Retina (tissue), 1 donor: ENCODE data around the gene HMOX2.

Experiments used
- DNase-seq: peaks from one replicate; pipeline ENCODE4 v3.0.0-alpha.2; 2016

HMOX2 gene

DNA sequence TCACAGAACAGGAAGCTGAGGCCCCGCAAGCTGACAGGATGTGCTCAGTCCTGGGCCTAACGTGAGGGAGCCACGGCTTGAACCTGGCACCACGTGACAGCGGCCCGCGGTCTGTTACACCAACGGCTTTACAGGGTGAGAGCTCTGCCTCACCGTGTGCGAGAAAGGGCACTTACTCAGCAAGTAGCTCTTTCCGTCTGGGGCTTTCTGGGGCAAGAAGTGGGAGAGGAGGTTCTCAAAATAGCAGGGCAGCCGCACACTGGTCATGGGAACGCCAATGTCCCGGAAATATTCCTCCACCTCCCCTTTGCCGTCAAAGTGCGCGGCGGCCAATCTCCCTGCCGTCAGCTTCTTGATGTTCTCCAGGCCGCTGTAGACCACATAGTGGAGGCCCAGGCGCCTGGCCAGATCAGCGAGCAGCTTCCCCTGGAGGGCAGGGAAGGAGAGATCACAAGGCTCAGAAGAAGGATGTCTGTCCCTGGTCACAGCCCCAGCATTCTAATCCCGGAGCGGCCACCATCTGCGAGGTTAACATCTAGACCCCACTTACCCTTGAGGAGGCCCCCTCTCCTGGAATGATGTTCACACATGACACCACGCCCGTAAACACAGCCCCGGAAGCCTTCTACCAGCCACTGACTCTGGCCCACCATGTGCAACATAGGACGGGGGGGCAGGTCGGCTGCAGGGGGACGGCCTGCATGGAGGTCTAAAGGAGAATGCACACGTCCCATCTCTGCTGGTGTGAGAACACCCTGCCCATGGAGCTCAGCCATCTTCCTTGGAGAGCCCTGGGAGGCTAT lies 10.0 kb upstream of the HMOX2 start:
- no peak for DNase-seq

DNA sequence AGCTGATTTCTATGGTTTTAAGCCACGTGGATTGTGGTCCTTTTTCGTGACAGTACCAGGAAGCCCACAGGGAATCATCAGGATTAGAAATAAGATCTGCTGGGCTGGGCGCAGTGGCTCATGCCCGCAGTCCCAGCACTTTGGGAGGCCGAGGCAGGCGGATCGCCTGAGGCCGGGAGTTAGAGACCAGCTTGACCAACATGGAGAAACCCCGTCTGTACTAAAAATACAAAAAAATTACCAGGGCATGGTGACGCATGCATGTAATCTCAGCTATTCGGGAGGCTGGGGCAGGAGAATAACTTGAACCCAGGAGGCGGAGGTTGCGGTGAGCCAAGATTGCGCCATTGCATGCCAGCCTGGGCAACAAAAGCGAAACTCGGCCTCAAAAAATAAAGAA lies 8.3 kb upstream of the HMOX2 start:
- DNase-seq: no peak

DNA sequence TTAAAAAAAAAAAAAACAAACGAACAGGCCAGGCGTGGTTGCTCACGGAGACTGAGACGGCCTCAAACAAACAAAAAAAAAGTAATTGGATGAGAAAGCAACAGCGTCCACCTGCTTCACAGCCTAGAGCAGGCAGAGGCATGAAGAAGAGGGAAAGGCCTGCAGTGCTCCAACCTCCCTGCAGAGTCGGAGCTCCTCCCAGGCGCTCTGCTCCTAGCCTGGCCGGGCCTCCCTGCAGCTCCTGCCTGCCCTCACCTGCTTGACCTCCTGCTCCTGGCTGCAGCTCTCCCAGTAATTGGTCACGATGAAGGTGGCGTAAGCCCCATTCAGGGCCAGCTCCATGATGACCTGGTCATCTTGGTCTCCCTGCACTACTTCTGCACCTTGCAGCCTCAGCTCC lies 7.2 kb upstream of the HMOX2 start:
- no peak for DNase-seq

DNA sequence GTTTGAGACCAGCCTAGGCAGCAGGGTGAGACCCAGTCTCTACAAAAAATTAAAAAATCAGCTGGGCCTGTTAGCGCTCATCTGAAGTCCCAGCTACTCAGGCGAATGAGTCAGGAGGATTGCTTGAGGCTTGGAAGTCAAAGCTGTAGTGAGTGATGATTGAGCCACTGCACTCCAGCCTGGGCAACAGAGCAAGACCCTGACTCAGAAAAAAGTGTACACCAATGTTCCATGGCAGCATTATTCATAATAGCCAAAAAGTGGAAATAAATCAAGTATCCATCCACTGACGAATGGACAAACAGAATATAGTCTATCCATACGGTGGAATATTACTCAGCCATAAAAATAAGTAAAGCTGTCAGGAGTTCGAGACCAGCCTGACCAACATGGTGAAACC lies 4.3 kb upstream of the HMOX2 start:
- DNase-seq: no peak

DNA sequence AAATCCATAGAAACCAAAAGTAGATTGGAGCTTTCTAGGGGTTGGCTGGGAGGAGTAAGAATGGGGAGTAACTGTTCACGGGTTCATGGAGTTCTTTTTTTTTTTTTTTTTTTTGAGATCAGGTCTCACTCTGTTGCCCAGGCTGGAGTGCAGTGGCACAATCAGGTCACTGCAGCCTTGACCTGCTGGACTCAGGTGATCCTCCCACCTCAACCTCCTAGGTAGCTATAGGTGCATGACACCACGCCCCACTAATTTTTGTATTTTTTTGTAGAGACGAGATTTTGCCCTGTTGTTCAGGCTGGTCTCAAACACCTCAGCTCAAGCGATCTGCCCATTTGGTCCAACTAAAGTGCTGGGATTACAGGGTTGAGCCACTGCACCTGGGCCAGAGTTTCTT lies 3.3 kb upstream of the HMOX2 start:
- no peak for DNase-seq

DNA sequence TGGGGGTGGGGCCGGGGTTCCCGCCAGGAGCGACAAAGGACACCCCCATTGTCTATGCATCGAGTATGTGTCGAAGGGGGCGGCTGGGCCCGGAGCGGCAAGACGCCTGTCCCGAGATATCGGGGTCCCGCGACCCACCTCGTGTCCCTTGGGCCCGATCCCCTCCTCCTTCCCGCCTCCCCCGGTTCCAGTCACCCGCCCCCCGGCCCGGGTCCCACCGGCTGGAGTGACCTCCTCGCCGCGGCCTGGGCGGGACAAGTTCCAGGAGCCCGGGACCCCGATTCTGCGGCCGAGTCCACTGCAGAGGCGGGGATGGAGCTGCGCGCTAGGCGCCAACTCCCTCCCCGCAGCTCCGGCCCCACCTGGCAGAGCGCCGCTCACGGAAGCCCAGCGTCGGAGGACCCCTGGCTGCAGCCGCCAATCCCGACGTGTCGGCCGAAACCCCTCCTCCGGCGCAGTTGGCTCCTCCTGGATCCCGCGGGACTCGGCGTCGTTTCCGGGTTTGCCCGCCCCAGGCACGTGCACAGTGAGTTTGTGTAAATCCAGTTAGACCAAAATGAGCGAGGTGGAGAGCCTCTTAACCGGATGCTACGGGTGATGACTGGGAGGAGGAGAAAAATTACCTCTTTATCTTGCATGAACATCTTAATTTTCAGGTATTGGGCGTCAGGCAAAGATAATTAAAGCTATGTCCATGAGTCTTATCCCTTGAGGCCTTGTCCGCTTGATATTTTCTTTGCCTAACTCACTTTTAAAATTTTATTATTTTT lies 1.8 kb upstream of the HMOX2 start, which contains the start of gene NMRAL1:
NMRAL1 (minus strand) TSS at position 434 of the 770 bp plus-strand sequence. CDS start 493 bp downstream, outside the sequence.
- DNase-seq: peak; percentile 92

DNA sequence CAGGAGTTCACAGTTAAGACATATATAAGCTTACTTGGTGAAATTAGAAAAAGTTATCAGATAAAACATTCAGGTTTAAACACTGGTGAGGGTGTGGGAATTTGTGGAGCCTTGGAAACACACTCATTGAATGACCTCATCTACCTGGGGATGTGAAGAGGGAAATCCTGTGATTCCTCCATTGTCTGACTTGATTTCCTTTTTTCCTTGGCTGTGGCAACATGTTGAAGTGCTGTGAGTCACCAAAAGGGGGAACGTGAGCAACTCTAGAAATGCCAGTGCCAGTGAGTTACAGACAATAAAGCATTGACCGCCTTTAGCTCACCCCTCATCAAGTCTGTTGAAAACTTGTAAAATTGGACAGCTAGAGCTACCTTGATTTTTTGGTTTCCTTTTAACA lies 1.8 kb downstream of the HMOX2 start:
- no peak for DNase-seq

DNA sequence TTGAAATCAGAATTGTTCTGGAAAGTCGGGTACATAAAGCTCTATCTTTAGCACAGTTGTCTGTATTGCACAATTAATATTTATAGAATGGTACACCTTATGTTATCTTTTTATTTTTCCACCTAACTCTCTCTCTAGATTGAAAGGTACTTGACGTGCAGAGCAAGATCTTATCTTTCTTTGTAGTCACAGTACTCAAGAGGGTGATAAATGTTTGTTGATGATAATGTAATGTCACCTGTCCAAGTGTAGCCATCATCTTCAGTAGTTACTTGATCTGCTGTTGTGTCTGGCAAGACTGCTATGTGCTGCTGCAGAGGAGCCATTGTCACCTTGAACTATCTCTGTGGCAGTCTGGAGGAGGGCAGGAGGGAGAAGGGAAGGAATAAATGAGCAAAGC lies 5.3 kb downstream of the HMOX2 start:
- DNase-seq: no peak

DNA sequence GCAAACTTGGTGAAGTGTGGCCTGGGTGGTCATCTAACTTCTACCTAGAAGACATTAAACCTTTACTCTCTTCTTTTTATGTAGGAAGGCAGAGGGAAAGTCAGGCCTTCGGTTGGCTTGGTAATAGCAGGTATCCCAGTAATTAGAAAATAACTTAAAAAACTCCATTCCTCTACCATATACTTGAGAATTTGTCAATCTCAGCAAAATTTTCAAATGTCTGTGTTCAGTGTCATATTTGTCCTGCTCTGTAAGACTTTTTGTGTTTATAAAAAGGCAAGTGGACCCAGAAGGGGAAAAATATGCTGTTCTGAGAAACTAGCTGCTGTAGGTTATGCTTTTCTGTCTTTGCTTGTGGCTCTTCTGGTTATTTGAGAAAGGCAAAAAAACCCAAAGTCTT lies 5.8 kb downstream of the HMOX2 start:
- no peak for DNase-seq

DNA sequence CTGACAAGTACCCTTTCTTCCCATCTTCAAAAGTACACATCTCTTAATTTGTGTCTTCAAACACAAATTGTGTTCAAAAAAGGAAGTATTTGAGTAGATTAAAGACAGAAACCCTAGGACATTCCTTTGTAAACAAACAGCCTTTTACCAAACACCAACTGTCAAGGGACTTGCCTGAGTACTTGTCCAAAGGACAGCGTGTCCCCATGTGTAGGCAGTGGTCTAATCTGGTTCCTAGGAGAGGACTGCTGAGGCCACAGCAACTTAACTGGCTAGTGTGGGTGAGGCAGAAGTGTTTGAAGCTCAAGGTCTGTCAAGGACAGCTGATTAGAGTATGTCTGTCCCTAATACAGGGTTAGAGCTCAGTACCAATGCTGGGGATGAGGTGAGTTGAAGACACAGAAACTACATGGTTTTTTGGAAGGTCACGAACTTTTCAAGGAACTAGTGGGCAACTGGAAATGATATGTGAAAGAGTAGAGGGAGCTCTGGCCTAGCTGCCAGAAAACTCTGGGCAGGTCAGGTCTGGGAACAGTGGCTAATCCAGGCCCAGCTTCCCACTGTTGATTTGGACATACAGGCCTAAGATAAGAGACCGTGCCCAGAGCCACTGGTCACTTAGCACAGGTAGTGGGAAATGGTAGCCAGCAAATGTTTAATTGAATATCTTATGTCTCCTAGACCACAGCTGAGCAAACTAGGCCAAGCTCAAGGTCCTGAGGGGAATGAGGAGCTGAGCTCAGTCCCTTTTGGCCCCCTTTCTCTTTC lies 10.1 kb downstream of the HMOX2 start:
- no peak for DNase-seq

DNA sequence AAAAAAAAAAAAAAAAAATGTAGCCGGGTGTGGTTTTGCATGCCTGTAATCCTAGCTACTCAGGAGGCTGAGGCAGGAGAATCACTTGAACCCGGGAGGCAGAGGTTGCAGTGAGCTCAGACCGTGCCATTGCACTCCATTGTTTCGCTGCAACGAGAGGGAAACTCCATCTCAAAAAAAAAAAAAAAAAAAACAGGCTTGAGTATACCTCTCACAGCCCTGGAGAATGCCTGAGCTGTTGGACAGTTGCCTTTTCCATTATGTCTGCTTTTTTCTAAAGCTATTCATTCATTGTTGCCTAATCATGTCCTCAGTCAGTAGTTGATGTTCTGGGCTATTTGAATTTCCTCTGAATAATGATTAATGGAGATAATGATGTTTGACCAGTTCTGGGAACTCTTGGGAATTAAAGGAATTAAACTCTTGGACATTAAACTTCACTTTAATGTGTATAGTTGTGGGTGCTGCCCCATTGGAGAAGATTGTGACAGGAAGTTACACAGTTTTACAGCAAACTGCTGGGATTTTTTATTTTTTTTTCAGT lies 11.8 kb downstream of the HMOX2 start:
- no peak for DNase-seq

DNA sequence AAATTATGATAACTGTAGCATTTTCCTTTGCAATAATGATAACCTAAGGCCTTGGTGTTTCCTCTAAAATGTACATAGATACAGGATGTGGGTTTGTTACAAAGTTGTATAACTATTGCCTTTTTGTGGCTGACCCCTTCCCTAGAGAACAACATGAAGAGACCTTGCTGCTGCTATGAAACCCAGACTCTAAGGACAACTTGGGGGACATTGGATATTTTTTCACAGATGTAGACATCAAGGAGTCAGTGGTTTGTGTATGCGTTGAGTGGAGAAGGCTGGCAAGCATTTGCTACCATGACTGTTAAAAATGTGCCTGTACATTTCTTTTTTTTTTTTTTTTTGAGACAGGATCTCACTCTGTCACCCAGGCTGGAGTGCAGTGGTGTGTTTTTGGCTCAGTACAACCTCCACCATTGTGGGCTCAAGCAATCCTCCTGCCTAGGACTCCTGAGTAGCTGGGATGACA lies 12.3 kb downstream of the HMOX2 start:
- no peak for DNase-seq

DNA sequence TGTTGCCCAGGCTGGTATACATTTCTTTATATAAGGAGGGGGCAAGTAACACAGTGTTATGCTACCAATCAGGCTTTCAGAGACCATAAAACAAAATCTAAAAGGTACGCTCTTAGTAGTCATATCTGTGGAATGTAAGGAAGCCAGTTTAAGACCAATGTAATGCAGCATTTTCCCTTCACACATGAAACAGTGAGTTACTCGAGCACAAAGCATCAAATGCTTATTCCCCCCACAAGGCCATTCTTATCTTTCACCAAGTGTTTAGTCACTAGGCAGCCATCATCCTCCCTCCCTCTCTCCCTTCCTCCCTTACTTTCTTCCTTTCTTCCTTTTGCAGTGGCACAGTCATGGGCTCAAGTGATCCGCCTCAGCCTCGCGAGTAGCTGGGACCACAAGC lies 12.8 kb downstream of the HMOX2 start:
- no peak for DNase-seq

DNA sequence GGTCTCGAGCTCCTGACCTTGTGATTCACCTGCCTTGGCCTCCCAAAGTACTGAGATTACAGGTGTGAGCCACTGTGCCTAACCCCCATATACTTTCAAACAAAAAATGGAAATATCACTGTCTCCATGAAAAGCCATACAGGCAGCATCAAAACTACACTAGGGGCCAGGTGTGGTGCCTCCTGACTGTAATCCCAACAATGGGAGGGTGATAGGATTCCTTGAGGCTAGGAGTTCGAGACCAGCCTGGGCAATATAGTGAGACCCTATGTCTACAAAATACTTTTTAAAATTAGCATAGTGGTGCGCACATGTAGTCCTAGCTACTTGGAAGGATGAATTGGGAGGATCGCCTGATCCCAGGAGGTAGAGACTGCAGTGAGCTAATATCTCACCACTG lies 15.7 kb downstream of the HMOX2 start:
- DNase-seq: no peak

DNA sequence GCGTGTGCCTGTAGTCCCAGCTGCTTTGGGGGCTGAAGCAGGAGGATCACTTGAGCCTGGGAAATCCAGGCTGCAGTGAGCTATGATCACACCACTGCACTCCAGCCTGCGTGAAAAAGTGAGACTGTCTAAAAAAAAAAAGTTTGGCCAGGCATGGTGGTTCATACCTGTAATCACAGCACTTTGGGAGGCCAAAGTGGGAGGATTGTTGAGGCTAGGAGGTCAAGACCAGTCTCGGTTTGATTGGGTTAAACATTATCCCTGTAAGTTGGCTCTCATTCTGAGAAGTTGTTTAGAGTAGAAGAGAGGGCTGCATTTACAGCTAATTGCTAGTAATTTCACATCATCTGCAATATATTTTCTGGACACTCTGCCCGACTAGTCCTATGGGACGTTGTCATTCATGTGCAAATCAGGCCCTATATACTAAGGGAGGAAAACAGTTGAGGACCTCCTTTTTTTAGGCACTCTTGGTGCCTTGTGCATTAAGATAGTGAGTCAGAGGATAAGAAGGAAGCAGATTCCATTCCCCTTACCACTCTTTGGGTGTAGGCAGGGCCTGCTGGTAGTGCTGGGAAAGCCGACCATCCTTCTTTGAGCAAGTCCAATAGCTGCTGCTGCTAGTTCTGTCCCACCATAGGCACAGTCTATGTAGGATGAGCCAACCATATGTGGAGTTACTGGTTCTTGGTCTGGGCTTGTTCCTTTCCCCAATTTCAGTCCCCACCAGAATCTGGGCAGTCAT lies 18.7 kb downstream of the HMOX2 start:
- DNase-seq: no peak

DNA sequence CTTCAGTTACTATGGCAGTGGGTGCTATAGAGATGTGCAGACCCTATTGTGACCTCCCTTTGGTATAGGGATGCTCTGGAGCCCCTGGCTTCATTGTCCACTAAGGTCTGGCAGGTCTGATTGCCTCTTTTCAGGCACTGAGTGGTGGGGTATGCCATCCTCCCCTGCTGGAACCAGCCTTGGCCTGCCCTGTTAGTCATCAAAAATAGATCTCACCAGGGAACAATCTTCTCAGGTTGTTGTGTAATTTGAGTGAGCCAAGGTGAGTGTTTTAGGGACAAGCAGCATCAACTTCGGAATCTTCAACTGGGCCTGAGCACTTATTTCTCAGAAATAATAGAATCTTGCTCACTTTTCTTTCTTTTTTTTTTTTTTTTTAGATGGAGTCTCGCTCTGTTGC lies 19.6 kb downstream of the HMOX2 start:
- DNase-seq: no peak

DNA sequence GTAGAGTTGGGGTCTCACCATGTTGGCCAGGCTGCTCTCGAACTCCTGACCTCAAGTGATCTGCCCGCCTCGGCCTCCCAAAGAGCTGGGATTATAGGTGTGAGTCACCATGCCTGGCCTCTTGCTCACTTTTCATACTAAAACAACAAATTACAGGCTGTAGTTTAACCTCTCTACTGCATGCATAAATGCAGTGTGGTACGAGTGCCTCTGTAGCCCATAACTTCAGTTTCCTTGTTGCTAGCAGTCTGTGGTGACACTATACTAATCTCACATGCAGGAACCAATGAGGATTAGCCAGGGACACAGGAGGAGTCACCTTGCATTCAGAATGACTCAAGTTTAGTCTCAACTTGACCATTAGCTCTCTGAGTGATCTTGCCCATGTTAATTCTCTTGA lies 20.1 kb downstream of the HMOX2 start:
- DNase-seq: no peak

DNA sequence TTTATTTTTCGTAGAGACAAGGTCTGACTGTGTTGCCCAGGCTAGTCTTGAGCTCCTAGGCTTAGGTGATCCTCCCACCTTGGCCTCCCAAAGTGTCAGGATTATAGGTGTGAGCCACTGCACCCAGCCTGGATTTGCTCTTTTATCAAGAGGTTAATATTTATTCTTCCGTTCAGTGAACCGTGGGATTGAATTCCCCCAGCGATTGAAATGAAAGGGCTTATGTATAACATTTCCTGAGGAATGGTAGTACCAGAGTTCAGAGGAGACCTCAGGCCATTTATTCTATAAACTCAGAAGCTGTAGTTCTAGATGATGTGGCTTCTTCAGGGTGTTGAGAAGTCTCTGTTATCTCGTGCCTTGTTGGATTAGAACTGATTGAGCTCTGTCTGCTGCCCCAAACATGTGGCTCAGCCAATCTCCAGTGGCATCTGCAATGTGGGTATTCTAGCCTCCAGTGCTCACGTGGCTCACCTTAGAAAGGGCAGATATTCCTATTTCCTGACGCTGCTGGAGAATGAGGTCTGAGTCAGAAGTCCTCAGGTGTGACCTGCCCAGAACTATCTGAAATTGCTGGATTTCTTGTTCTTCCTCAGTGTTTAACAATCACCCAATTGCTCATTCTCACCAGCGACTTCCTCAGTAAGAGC lies 22.5 kb downstream of the HMOX2 start:
- DNase-seq: no peak

DNA sequence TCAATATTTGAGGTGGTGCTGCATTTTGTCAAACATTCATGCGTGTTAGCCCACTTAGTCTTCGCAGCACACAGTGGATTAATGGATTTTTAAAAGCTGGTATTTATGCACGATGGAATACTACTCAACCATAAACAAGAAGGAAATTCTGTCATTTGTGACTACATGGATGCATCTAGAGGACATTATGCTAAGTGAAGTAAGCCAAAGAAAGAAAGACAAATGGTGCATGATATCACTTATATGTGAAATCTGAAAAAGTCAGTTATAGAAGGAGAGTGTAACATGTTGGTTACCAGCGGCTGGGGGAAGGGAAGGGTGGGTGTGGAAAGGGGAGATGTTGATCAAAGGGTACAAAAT lies 23.0 kb downstream of the HMOX2 start:
- DNase-seq: no peak

DNA sequence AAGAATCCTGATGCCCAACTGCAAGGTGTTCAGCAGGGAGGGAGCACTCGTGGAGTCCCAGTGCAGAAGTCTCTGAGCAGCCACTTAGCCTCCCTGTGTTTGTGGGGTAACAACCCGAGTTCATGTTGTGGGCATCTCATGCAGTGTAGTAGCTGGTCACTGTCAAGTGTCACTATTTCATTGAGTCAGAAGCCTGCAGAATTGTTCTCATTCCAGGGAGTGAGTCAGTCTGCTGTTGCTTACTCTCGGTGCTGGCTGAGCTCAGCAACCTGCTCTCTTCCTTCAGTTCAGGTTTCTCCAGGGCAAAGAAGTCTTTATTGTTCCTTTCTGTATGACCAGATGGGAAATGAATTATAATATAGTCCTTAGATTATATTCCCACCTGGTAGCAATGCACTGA lies 24.1 kb downstream of the HMOX2 start:
- no peak for DNase-seq

DNA sequence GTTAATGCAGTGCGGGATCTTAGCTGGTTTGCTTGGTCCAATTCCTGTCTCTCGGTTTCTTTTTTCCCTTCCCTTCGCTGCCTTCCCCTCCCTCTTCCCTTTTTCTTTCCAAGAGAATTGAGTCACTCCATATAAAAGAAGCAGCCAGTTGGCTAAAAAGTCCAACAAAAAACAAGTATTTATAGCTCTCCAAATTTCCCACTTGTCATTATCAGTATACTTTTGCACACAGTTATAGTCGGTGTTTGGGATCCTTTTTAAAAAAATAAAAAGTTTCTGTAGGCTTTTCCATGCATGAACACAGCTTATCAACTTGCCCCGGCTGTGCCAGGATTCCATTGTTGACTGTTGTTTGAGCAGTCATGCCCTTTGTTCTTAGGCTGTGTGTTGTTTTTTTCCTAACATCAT lies 24.9 kb downstream of the HMOX2 start:
- no peak for DNase-seq
